ENCODE results near the gene PPARD.

PPARD gene

GRCh38 chr6:35452183-35453090, 110.1 kb downstream of the PPARD start, which contains the start of gene FANCE:
TSS of gene FANCE (plus strand) at chr6:35452338. CDS start at chr6:35452546, 208 bp downstream.
- Histone ChIP-seq H3K4me3 (ENCODE audit: insufficient read depth in 1 of 2, low read depth in 1 of 2, low read length in 2 of 2) (peak within 1 kb of the TSS; percentile 82 to 85), H3K4me2 (ENCODE audit: low read length, poor library complexity, severe bottlenecking) (peak within 1 kb of the TSS; percentile 100), H2BK15ac (ENCODE audit: low read depth, poor library complexity, severe bottlenecking) (no peak within 1 kb of the TSS), H3K9ac (ENCODE audit: low read length) (peak within 1 kb of the TSS; percentile 76), H4K91ac (ENCODE audit: low read length) (peak within 1 kb of the TSS; percentile 84), H3K4ac (ENCODE audit: low read depth in 1 of 2, low read length in 2 of 2) (peak within 1 kb of the TSS in 1 of 2 experiments; percentile 43), H3K14ac (ENCODE audit: low read length in 2 of 2) (peak within 1 kb of the TSS in 1 of 2 experiments; percentile 78), H3K27me3 (ENCODE audit: control insufficient read depth in 1 of 2, insufficient read depth in 1 of 2, low read length in 2 of 2) (peaks cover 8 to 12% of the 10 kb centered on the region in 2 experiments), H2AK5ac (ENCODE audit: low read length, severe bottlenecking) (no peak within 1 kb of the TSS), H3K9me3 (ENCODE audit: control insufficient read depth, low read length) (no peaks in the 10 kb centered on the region), H3K27ac (ENCODE audit: low read length, poor library complexity, severe bottlenecking) (no peak within 1 kb of the TSS), H2BK120ac (ENCODE audit: low read depth, low read length) (peak within 1 kb of the TSS; percentile 24), H2BK12ac (ENCODE audit: low read length in 2 of 2) (peak within 1 kb of the TSS in 1 of 2 experiments; percentile 63), H3K36me3 (ENCODE audit: control insufficient read depth in 1 of 2, insufficient read depth in 2 of 2, low read depth in 1 of 2, low read length in 2 of 2) (peaks cover 3 to 9% of the 10 kb centered on the region in 2 experiments), H3K4me1 (ENCODE audit: control insufficient read depth, insufficient read depth, low read depth, low read length) (peaks cover 10% of the 10 kb centered on the region), H3K23ac (ENCODE audit: low read length in 2 of 2) (peak within 1 kb of the TSS in 1 of 2 experiments; percentile 89), H4K8ac (ENCODE audit: low read length) (peak within 1 kb of the TSS; percentile 74), H3K18ac (ENCODE audit: low read depth in 1 of 2, low read length in 2 of 2) (peak within 1 kb of the TSS; percentile 89), H3K79me1 (replicated peaks; ENCODE audit: low read length, poor library complexity, severe bottlenecking) (no peaks in the 10 kb centered on the region), H2BK5ac (ENCODE audit: low read depth, low read length, poor library complexity, severe bottlenecking) (no peak within 1 kb of the TSS), H2AFZ (ENCODE audit: low read depth, low read length) (peak within 1 kb of the TSS; percentile 79)
- under 1% methylated on average over 60 of the region's 87 CpGs for WGBS
- DNase-seq, result peak; percentile 92

- H3K4me3 ChIP-seq (ENCODE audit: insufficient read depth in 1 of 2, low read depth in 1 of 2, low read length in 2 of 2), result peak overlapping the region in 1 of 2 experiments; percentile 85
- H3K9me3 ChIP-seq (ENCODE audit: control insufficient read depth, low read length), result no peaks in the 10 kb centered on the region
- no peak overlapping the region for H2AK5ac ChIP-seq (ENCODE audit: low read length, severe bottlenecking)
- H2BK12ac ChIP-seq (ENCODE audit: low read length in 2 of 2), result no peak overlapping the region
- 65% methylated on average over 2 of the region's 3 CpGs for WGBS
- no peak overlapping the region for H2BK120ac ChIP-seq (ENCODE audit: low read depth, low read length)
- no peak overlapping the region for H3K18ac ChIP-seq (ENCODE audit: low read depth in 1 of 2, low read length in 2 of 2)
- no peak overlapping the region for H2BK5ac ChIP-seq (ENCODE audit: low read depth, low read length, poor library complexity, severe bottlenecking)
- DNase-seq, result no peak
- H3K4me2 ChIP-seq (ENCODE audit: low read length, poor library complexity, severe bottlenecking), result no peak overlapping the region
- H2BK15ac ChIP-seq (ENCODE audit: low read depth, poor library complexity, severe bottlenecking), result no peak overlapping the region
- H3K27me3 ChIP-seq (ENCODE audit: control insufficient read depth in 1 of 2, insufficient read depth in 1 of 2, low read length in 2 of 2), result peaks cover 8 to 12% of the 10 kb centered on the region in 2 experiments
- H3K27ac ChIP-seq (ENCODE audit: low read length, poor library complexity, severe bottlenecking), result no peak overlapping the region
- peaks cover 10% of the 10 kb centered on the region for H3K4me1 ChIP-seq (ENCODE audit: control insufficient read depth, insufficient read depth, low read depth, low read length)
- H3K79me1 ChIP-seq (replicated peaks; ENCODE audit: low read length, poor library complexity, severe bottlenecking), result no peaks in the 10 kb centered on the region
- no peak overlapping the region for H3K23ac ChIP-seq (ENCODE audit: low read length in 2 of 2)
- H3K9ac ChIP-seq (ENCODE audit: low read length), result peak overlapping the region; percentile 76
- no peak overlapping the region for H3K14ac ChIP-seq (ENCODE audit: low read length in 2 of 2)
- no peak overlapping the region for H2AFZ ChIP-seq (ENCODE audit: low read depth, low read length)
- no peak overlapping the region for H4K8ac ChIP-seq (ENCODE audit: low read length)
- no peak overlapping the region for H4K91ac ChIP-seq (ENCODE audit: low read length)
- no peak overlapping the region for H3K4ac ChIP-seq (ENCODE audit: low read depth in 1 of 2, low read length in 2 of 2)
- H3K36me3 ChIP-seq (ENCODE audit: control insufficient read depth in 1 of 2, insufficient read depth in 2 of 2, low read depth in 1 of 2, low read length in 2 of 2), result peaks cover 3 to 16% of the 10 kb centered on the region in 2 experiments
Observed at GRCh38 chr6:35453236-35453635, 110.9 kb downstream of the PPARD start.

GRCh38 chr6:35454391-35455110, 112.2 kb downstream of the PPARD start:
- 89% methylated on average over 9 of the region's 9 CpGs for WGBS
- H3K14ac ChIP-seq (ENCODE audit: low read length in 2 of 2), result no peak overlapping the region
- peaks cover 10% of the 10 kb centered on the region for H3K4me1 ChIP-seq (ENCODE audit: control insufficient read depth, insufficient read depth, low read depth, low read length)

GRCh38 chr6:35457907-35458306, 115.5 kb downstream of the PPARD start:
- Histone ChIP-seq H2AFZ (ENCODE audit: low read depth, low read length) (no peak overlapping the region), H3K4ac (ENCODE audit: low read depth in 1 of 2, low read length in 2 of 2) (no peak overlapping the region), H2BK5ac (ENCODE audit: low read depth, low read length, poor library complexity, severe bottlenecking) (no peak overlapping the region), H3K4me3 (ENCODE audit: insufficient read depth in 1 of 2, low read depth in 1 of 2, low read length in 2 of 2) (no peak overlapping the region), H3K9ac (ENCODE audit: low read length) (no peak overlapping the region), H2AK5ac (ENCODE audit: low read length, severe bottlenecking) (no peak overlapping the region), H3K9me3 (ENCODE audit: control insufficient read depth, low read length) (no peaks in the 10 kb centered on the region), H2BK12ac (ENCODE audit: low read length in 2 of 2) (no peak overlapping the region), H3K36me3 (ENCODE audit: control insufficient read depth in 1 of 2, insufficient read depth in 2 of 2, low read depth in 1 of 2, low read length in 2 of 2) (peaks cover 8 to 37% of the 10 kb centered on the region in 2 experiments), H4K91ac (ENCODE audit: low read length) (no peak overlapping the region), H2BK15ac (ENCODE audit: low read depth, poor library complexity, severe bottlenecking) (no peak overlapping the region), H3K18ac (ENCODE audit: low read depth in 1 of 2, low read length in 2 of 2) (no peak overlapping the region), H3K4me1 (ENCODE audit: control insufficient read depth, insufficient read depth, low read depth, low read length) (no peaks in the 10 kb centered on the region), H3K27ac (ENCODE audit: low read length, poor library complexity, severe bottlenecking) (no peak overlapping the region), H3K79me1 (replicated peaks; ENCODE audit: low read length, poor library complexity, severe bottlenecking) (no peaks in the 10 kb centered on the region), H3K4me2 (ENCODE audit: low read length, poor library complexity, severe bottlenecking) (no peak overlapping the region), H3K23ac (ENCODE audit: low read length in 2 of 2) (no peak overlapping the region), H4K8ac (ENCODE audit: low read length) (no peak overlapping the region), H2BK120ac (ENCODE audit: low read depth, low read length) (no peak overlapping the region), H3K14ac (ENCODE audit: low read length in 2 of 2) (no peak overlapping the region), H3K27me3 (ENCODE audit: control insufficient read depth in 1 of 2, insufficient read depth in 1 of 2, low read length in 2 of 2) (no peaks in the 10 kb centered on the region)
- 94% methylated on average over 3 of the region's 4 CpGs for WGBS
- no peak for DNase-seq

More at GRCh38 chr6:35454391-35455110, 112.2 kb downstream of the PPARD start:
- no peak overlapping the region for H2AK5ac ChIP-seq (ENCODE audit: low read length, severe bottlenecking)
- peak overlapping the region; percentile 23 for H3K9ac ChIP-seq (ENCODE audit: low read length)
- H2BK12ac ChIP-seq (ENCODE audit: low read length in 2 of 2), result no peak overlapping the region
- no peak overlapping the region for H2AFZ ChIP-seq (ENCODE audit: low read depth, low read length)
- no peak overlapping the region for H2BK5ac ChIP-seq (ENCODE audit: low read depth, low read length, poor library complexity, severe bottlenecking)
- no peaks in the 10 kb centered on the region for H3K9me3 ChIP-seq (ENCODE audit: control insufficient read depth, low read length)
- H3K4me3 ChIP-seq (ENCODE audit: insufficient read depth in 1 of 2, low read depth in 1 of 2, low read length in 2 of 2), result peak overlapping the region in 1 of 2 experiments; percentile 26
- H3K4ac ChIP-seq (ENCODE audit: low read depth in 1 of 2, low read length in 2 of 2), result no peak overlapping the region
- H3K4me2 ChIP-seq (ENCODE audit: low read length, poor library complexity, severe bottlenecking), result no peak overlapping the region
- H4K91ac ChIP-seq (ENCODE audit: low read length), result no peak overlapping the region
- no peak overlapping the region for H2BK120ac ChIP-seq (ENCODE audit: low read depth, low read length)
- no peak overlapping the region for H2BK15ac ChIP-seq (ENCODE audit: low read depth, poor library complexity, severe bottlenecking)
- H3K23ac ChIP-seq (ENCODE audit: low read length in 2 of 2), result no peak overlapping the region
- H3K18ac ChIP-seq (ENCODE audit: low read depth in 1 of 2, low read length in 2 of 2), result no peak overlapping the region
- peaks cover 8 to 12% of the 10 kb centered on the region in 2 experiments for H3K27me3 ChIP-seq (ENCODE audit: control insufficient read depth in 1 of 2, insufficient read depth in 1 of 2, low read length in 2 of 2)
- H3K36me3 ChIP-seq (ENCODE audit: control insufficient read depth in 1 of 2, insufficient read depth in 2 of 2, low read depth in 1 of 2, low read length in 2 of 2), result peaks cover 3 to 25% of the 10 kb centered on the region in 2 experiments
- H3K27ac ChIP-seq (ENCODE audit: low read length, poor library complexity, severe bottlenecking), result no peak overlapping the region
- H3K79me1 ChIP-seq (replicated peaks; ENCODE audit: low read length, poor library complexity, severe bottlenecking), result no peaks in the 10 kb centered on the region
- H4K8ac ChIP-seq (ENCODE audit: low read length), result no peak overlapping the region
- no peak for DNase-seq
